ENCODE results near the gene KCTD19. TPM values are rescaled to one million over a fixed set of nuclear protein-coding genes. Genes with fewer than 3 reads are reported as not detected.

Gene KCTD19
- total RNA-seq, 2 donors from 2014 or later: 0.67 TPM; not detected in 1

- no peaks in the 10 kb centered on the region for H3K4me1 Mint-ChIP-seq (ENCODE audit: low read depth in 2 of 2)
- no peaks in the 10 kb centered on the region for H3K9me3 Mint-ChIP-seq
These were observed 18.9 kb upstream of the KCTD19 start for GRCh38 chr16:67345401-67345800.

GRCh38 chr16:67342616-67343015, 16.1 kb upstream of the KCTD19 start:
- Mint-ChIP-seq H3K36me3 (no peaks in the 10 kb centered on the region), H3K4me3 (no peak overlapping the region), H3K27me3 (no peaks in the 10 kb centered on the region), H3K9me3 (no peaks in the 10 kb centered on the region), H3K27ac (no peak overlapping the region), H3K4me1 (ENCODE audit: low read depth in 2 of 2) (no peaks in the 10 kb centered on the region)
- ATAC-seq (no peak), DNase-seq (ENCODE audit: low spot score) (no peak)

More at GRCh38 chr16:67345401-67345800, 18.9 kb upstream of the KCTD19 start:
- no peaks in the 10 kb centered on the region for H3K36me3 Mint-ChIP-seq
- H3K27ac Mint-ChIP-seq: no peak overlapping the region
- DNase-seq (ENCODE audit: low spot score) (no peak), ATAC-seq (no peak)
- no peaks in the 10 kb centered on the region for H3K27me3 Mint-ChIP-seq
- H3K4me3 Mint-ChIP-seq: no peak overlapping the region

DNA sequence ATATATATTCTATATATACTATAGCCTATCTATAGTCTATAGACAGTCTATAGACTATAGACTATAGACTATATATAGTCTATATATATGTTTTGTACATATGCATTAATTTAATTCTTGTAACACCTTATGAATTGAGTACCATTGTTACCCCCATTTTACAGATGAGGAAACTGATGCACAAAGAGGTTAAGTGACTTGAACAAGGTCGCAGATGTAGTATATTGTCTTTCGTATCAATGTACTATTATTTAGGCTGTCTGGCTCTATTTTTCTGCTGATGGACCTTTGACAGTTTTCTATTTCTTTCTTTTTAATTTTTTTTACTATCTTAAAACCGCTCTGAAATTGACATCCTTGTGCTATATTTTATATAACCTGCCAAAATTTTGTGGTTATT, 14.7 kb upstream of the KCTD19 start:
- H3K27ac Mint-ChIP-seq: no peak overlapping the region
- H3K36me3 Mint-ChIP-seq: no peaks in the 10 kb centered on the region
- DNase-seq (ENCODE audit: low spot score) (no peak), ATAC-seq (no peak)
- H3K9me3 Mint-ChIP-seq: no peaks in the 10 kb centered on the region
- H3K4me1 Mint-ChIP-seq (ENCODE audit: low read depth in 2 of 2): no peaks in the 10 kb centered on the region
- no peak overlapping the region for H3K4me3 Mint-ChIP-seq
- H3K27me3 Mint-ChIP-seq: no peaks in the 10 kb centered on the region

DNA sequence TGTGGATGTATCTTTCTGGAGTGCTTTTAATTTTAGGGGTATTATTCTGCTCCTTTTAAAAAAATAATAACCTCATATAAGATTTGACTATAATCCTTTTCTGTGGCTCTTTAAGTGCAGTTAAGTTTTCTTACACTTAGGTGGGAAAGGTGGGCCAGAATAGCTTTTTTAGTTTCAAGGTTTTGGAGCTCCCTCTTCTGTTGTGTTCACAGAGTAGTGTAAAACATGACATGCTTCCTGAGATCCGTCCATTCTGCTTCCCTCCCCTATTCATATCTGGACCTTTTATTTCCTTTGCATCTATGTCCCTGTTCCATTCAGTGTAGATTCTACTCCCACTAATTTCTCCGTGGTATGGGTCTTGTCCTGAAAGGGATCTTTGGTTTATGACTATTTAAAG, 12.9 kb upstream of the KCTD19 start:
- no peak for DNase-seq (ENCODE audit: low spot score)
- no peaks in the 10 kb centered on the region for H3K4me1 Mint-ChIP-seq (ENCODE audit: low read depth in 2 of 2)
- no peak overlapping the region for H3K4me3 Mint-ChIP-seq
- H3K36me3 Mint-ChIP-seq: no peaks in the 10 kb centered on the region
- no peak for ATAC-seq
- no peak overlapping the region for H3K27ac Mint-ChIP-seq
- H3K9me3 Mint-ChIP-seq: no peaks in the 10 kb centered on the region
- no peaks in the 10 kb centered on the region for H3K27me3 Mint-ChIP-seq

GRCh38 chr16:67336648-67337047, 10.1 kb upstream of the KCTD19 start:
- Mint-ChIP-seq H3K4me1 (ENCODE audit: low read depth in 2 of 2) (no peaks in the 10 kb centered on the region), H3K27me3 (no peaks in the 10 kb centered on the region), H3K27ac (no peak overlapping the region)

DNA sequence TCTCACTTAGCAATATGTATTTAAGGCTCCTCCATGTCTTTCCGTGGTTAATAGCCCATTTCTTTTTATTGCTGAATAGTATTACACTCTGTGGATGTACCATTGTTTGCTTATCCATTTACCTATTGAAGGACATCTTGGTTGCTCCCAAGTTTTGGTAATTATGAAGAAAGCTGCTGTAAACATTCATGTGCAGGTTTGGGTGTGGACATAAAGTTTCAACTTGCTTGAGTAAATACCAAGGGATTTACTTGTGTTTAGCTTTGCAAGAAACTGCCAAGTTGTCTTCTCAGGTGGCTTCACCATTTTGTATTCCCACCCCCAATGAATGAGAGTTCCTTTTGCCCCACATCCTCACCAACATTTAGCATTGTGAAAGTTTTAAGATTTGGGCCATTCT, 9.6 kb upstream of the KCTD19 start:
- Mint-ChIP-seq H3K9me3 (no peaks in the 10 kb centered on the region), H3K27ac (no peak overlapping the region)

More at GRCh38 chr16:67336648-67337047, 10.1 kb upstream of the KCTD19 start:
- H3K36me3 Mint-ChIP-seq: no peaks in the 10 kb centered on the region
- H3K9me3 Mint-ChIP-seq: no peaks in the 10 kb centered on the region
- no peak overlapping the region for H3K4me3 Mint-ChIP-seq
- DNase-seq (ENCODE audit: low spot score) (no peak), ATAC-seq (no peak)

GRCh38 chr16:67333315-67333714, 6.8 kb upstream of the KCTD19 start:
- DNase-seq (ENCODE audit: low spot score) (no peak), ATAC-seq (no peak)
- H3K9me3 Mint-ChIP-seq: no peaks in the 10 kb centered on the region
- H3K27me3 Mint-ChIP-seq: no peaks in the 10 kb centered on the region
- H3K27ac Mint-ChIP-seq: no peak overlapping the region
- H3K4me1 Mint-ChIP-seq (ENCODE audit: low read depth in 2 of 2): no peaks in the 10 kb centered on the region
- H3K36me3 Mint-ChIP-seq: no peaks in the 10 kb centered on the region
- H3K4me3 Mint-ChIP-seq: no peak overlapping the region

More for the DNA sequence above, 9.6 kb upstream of the KCTD19 start:
- Mint-ChIP-seq H3K27me3 (no peaks in the 10 kb centered on the region), H3K4me3 (no peak overlapping the region), H3K4me1 (ENCODE audit: low read depth in 2 of 2) (no peaks in the 10 kb centered on the region), H3K36me3 (no peaks in the 10 kb centered on the region)
- DNase-seq (ENCODE audit: low spot score): no peak
- no peak for ATAC-seq

DNA sequence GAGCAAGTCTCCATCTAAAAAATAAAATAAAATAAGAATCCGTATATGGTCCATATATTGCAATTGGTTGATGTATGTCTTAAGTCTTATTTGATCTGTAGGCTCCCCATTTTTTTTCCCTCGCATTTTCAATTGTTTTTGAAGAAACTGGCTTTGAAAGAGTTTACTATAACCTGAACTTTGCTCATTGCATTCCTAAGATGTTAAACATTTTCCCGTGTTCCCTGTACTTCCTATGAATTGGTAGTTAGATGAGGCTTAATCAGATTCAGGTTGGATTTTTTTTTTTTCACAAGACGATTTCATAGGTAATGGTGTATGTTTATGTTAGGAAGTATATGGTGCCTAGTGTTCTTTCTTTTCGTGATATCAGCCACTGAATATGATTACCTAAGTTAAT, 3.4 kb upstream of the KCTD19 start:
- no peak overlapping the region for H3K4me3 Mint-ChIP-seq
- peaks cover 0 to 6% of the 10 kb centered on the region in 2 donors for H3K27me3 Mint-ChIP-seq
- no peaks in the 10 kb centered on the region for H3K36me3 Mint-ChIP-seq
- H3K9me3 Mint-ChIP-seq: no peaks in the 10 kb centered on the region
- no peak overlapping the region for H3K27ac Mint-ChIP-seq
- H3K4me1 Mint-ChIP-seq (ENCODE audit: low read depth in 2 of 2): peaks cover 13 to 16% of the 10 kb centered on the region in 2 donors
- no peak for DNase-seq (ENCODE audit: low spot score)
- no peak for ATAC-seq

DNA sequence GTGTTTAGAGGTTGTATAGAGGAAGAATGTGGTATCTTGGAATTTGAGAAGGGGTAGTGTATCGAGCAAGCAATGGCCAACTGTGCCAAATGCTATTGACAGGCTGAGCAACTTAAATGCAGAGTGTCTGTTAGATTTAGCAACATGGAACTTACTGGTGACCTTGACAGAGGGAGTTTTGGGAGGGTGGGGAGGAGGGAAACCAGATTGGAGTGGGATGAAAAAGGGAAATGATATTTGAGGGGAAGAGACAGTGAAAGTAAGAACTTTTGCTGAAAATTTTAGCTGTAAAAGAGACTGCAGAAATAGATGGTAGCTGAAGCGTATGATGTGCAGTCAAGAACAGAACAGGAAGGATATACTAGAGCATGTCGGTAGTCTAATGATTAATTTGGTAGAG, 1.2 kb upstream of the KCTD19 start:
- ATAC-seq: no peak
- no peak overlapping the region for H3K4me3 Mint-ChIP-seq
- no peak for DNase-seq (ENCODE audit: low spot score)
- peaks cover 13 to 16% of the 10 kb centered on the region in 2 donors for H3K4me1 Mint-ChIP-seq (ENCODE audit: low read depth in 2 of 2)
- no peaks in the 10 kb centered on the region for H3K36me3 Mint-ChIP-seq
- H3K9me3 Mint-ChIP-seq: no peaks in the 10 kb centered on the region
- H3K27me3 Mint-ChIP-seq: peaks cover 10 to 21% of the 10 kb centered on the region in 2 donors
- H3K27ac Mint-ChIP-seq: no peak overlapping the region

- peak overlapping the region; percentile 94 for H3K4me3 Mint-ChIP-seq
These were observed 448 bp downstream of the KCTD19 start for GRCh38 chr16:67326115-67326471.

GRCh38 chr16:67317853-67318252, 8.7 kb downstream of the KCTD19 start:
- DNase-seq (ENCODE audit: low spot score) (no peak), ATAC-seq (no peak)
- H3K9me3 Mint-ChIP-seq: no peaks in the 10 kb centered on the region
- peaks cover 0 to under 1% of the 10 kb centered on the region in 2 donors for H3K4me1 Mint-ChIP-seq (ENCODE audit: low read depth in 2 of 2)
- no peak overlapping the region for H3K27ac Mint-ChIP-seq
- H3K36me3 Mint-ChIP-seq: no peaks in the 10 kb centered on the region
- H3K27me3 Mint-ChIP-seq: peaks cover 12 to 21% of the 10 kb centered on the region in 2 donors
- H3K4me3 Mint-ChIP-seq: no peak overlapping the region

More at GRCh38 chr16:67326115-67326471, 448 bp downstream of the KCTD19 start:
- Mint-ChIP-seq H3K9me3 (no peaks in the 10 kb centered on the region), H3K4me1 (ENCODE audit: low read depth in 2 of 2) (peaks cover 13 to 16% of the 10 kb centered on the region in 2 donors), H3K27me3 (peaks cover 17 to 26% of the 10 kb centered on the region in 2 donors), H3K27ac (peak overlapping the region; percentile 55 to 84), H3K36me3 (no peaks in the 10 kb centered on the region)
- ATAC-seq: peak in 1 of 2 donors; percentile 25
- no peak for DNase-seq (ENCODE audit: low spot score)

DNA sequence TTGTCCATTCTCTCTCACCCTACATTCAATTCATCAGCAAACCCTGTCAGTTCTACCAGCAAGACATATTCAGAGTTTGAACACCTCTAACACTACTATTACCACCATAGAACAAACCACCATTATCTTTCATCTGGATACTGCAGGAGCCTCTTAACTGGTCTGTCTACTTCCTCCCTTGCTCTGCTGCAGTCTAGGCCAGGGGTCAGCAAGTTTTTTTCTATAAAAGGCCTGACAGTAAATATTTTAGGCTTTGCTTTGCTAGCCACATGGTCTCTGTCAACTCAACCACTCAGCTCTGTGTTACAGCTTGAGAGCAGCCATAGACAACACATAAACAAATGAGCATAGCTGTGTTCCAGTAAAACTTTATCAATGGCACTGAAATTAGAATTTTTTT, 13.8 kb downstream of the KCTD19 start:
- H3K4me3 Mint-ChIP-seq: peak overlapping the region; percentile 60
- ATAC-seq: no peak
- DNase-seq (ENCODE audit: low spot score): no peak

DNA sequence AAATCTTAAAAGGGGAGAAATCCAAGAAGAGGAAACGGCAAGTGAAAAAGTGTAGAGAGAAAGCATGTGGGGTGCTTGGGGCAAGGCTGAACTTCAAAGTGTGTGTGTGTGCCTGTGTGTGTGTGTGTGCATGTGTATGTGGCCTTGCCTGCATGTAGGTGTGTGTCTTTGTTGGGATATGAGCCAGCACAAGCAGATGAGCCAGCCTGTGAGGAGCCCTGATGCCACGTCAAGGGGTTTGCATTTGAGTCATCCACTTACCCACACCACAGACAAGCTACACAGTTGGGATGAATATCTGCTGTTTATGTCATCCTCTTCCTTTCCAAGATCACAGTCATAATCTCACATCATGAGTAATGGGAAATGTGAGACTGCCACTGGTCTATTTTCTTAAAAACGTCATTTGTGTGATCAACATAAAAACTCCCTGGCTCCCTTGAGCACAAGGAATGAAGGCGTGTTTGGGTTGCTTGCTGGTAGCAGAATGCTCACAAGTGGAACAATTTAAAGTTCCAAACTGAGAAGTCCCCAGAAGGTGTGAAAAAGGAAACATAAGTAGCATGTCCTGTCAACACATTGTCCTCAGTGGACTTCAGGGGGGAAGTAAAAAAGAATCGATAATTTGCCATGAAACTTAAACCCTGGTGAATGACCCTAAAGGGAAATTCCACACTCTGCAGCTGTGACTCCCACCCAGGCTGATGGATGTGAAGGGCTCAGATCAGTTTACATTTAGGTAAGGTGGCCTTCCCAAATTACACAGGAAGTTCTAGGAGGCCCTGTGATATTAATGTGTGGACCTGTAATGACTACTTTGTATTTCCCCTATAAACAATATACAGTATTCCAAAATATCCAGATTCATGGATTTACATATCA, 14.7 kb downstream of the KCTD19 start:
- no peaks in the 10 kb centered on the region for H3K9me3 Mint-ChIP-seq
- H3K27me3 Mint-ChIP-seq: peaks cover 0 to 3% of the 10 kb centered on the region in 2 donors
- H3K36me3 Mint-ChIP-seq: no peaks in the 10 kb centered on the region
- DNase-seq (ENCODE audit: low spot score): peak; percentile 81
- peak overlapping the region; percentile 42 to 75 for H3K27ac Mint-ChIP-seq
- peak; percentile 97 to 99 for ATAC-seq
- H3K4me3 Mint-ChIP-seq: peak overlapping the region; percentile 60
- peaks cover 14 to 20% of the 10 kb centered on the region in 2 donors for H3K4me1 Mint-ChIP-seq (ENCODE audit: low read depth in 2 of 2)

More for the DNA sequence above, 13.8 kb downstream of the KCTD19 start:
- Mint-ChIP-seq H3K4me1 (ENCODE audit: low read depth in 2 of 2) (peaks cover 14 to 20% of the 10 kb centered on the region in 2 donors), H3K36me3 (no peaks in the 10 kb centered on the region), H3K27ac (peak overlapping the region; percentile 42 to 75), H3K27me3 (peaks cover 0 to 3% of the 10 kb centered on the region in 2 donors), H3K9me3 (no peaks in the 10 kb centered on the region)

- no peaks in the 10 kb centered on the region for H3K36me3 Mint-ChIP-seq
- peaks cover 0 to 8% of the 10 kb centered on the region in 2 donors for H3K27me3 Mint-ChIP-seq
- DNase-seq (ENCODE audit: low spot score) (no peak), ATAC-seq (no peak)
- H3K27ac Mint-ChIP-seq: peak overlapping the region in 1 of 2 donors; percentile 75
- no peaks in the 10 kb centered on the region for H3K9me3 Mint-ChIP-seq
- H3K4me3 Mint-ChIP-seq: no peak overlapping the region
- H3K4me1 Mint-ChIP-seq (ENCODE audit: low read depth in 2 of 2): peaks cover 14 to 20% of the 10 kb centered on the region in 2 donors
These were observed 16.0 kb downstream of the KCTD19 start for GRCh38 chr16:67310561-67310960.
